Stimulated activated naive CD8-positive, alpha-beta T cell treated with anti-CD3 and anti-CD28 coated beads, Interleukin-15, amount 100 ng/mL, for 72 hours (primary cell): Measurements from ENCODE around the gene LDLRAD4.

ENCODE experiments used
- ATAC-seq: fragments of 150-1000 bp; cut with Tn5 transposase; 2 replicates; pipeline ENCODE4 v1.10.0; 2021; ENCODE audit warnings: mild to moderate bottlenecking, moderate library complexity
- DNase-seq, 2 donors: peaks; one replicate each; pipeline ENCODE4 v3.0.0; 2021 to 2022
- H3K27ac Mint-ChIP-seq, 2 donors: one replicate each; pipeline ENCODE4 v1.8.0; 2022; ENCODE audit warnings: mild to moderate bottlenecking in 2 of 2, mixed read lengths in 2 of 2, moderate library complexity in 2 of 2
- H3K27me3 Mint-ChIP-seq: one replicate; pipeline ENCODE4 v1.8.0; 2022; ENCODE audit warnings: mixed read lengths
- H3K4me1 Mint-ChIP-seq: one replicate; pipeline ENCODE4 v1.8.0; 2022; ENCODE audit warnings: mild to moderate bottlenecking, mixed read lengths
- H3K4me3 Mint-ChIP-seq, 2 donors: one replicate each; pipeline ENCODE4 v1.8.0; 2022; ENCODE audit warnings: mild to moderate bottlenecking in 2 of 2, mixed read lengths in 2 of 2, moderate library complexity in 1 of 2
- H3K9me3 Mint-ChIP-seq, 2 donors: one replicate each; pipeline ENCODE4 v1.8.0; 2022; ENCODE audit warnings: mixed read lengths in 2 of 2

The LDLRAD4 gene

GRCh38 chr18:13218368-13218991 is at the start of gene LDLRAD4:
TSS of gene LDLRAD4 (plus strand) at chr18:13218760.
- H3K4me3 Mint-ChIP-seq = peak within 1 kb of the TSS; percentile 87 to 89
- H3K27ac Mint-ChIP-seq = peak within 1 kb of the TSS in 1 of 2 donors; percentile 89
- H3K27me3 Mint-ChIP-seq = peaks cover 36% of the 10 kb centered on the region
- H3K4me1 Mint-ChIP-seq = peaks cover 55% of the 10 kb centered on the region
- DNase-seq (peak; percentile 52 to 63), ATAC-seq (peak; percentile 35)
- no peaks in the 10 kb centered on the region for H3K9me3 Mint-ChIP-seq

GRCh38 chr18:13173578-13174145 is 44.9 kb upstream of the LDLRAD4 start:
- ATAC-seq = no peak
- Mint-ChIP-seq H3K4me1 (peaks cover 29% of the 10 kb centered on the region), H3K4me3 (no peak overlapping the region), H3K27ac (no peak overlapping the region), H3K9me3 (peaks cover 7 to 8% of the 10 kb centered on the region in 2 donors), H3K27me3 (peaks cover 15% of the 10 kb centered on the region)
- no peak for DNase-seq

- ATAC-seq = no peak
- no peak for DNase-seq
- H3K9me3 Mint-ChIP-seq = peaks cover 7 to 8% of the 10 kb centered on the region in 2 donors
- no peak overlapping the region for H3K27ac Mint-ChIP-seq
- no peak overlapping the region for H3K4me3 Mint-ChIP-seq
- H3K27me3 Mint-ChIP-seq = peaks cover 11% of the 10 kb centered on the region
- peaks cover 45% of the 10 kb centered on the region for H3K4me1 Mint-ChIP-seq
Measured at GRCh38 chr18:13175266-13175665, 43.3 kb upstream of the LDLRAD4 start.

- ATAC-seq = peak; percentile 64
Measured at GRCh38 chr18:13175754-13176210, 42.8 kb upstream of the LDLRAD4 start.

GRCh38 chr18:13176847-13177246 is 41.7 kb upstream of the LDLRAD4 start:
- H3K4me1 Mint-ChIP-seq = peaks cover 53% of the 10 kb centered on the region
- no peak overlapping the region for H3K27ac Mint-ChIP-seq
- ATAC-seq (no peak), DNase-seq (no peak)
- no peak overlapping the region for H3K4me3 Mint-ChIP-seq
- H3K27me3 Mint-ChIP-seq = peaks cover 8% of the 10 kb centered on the region
- no peaks in the 10 kb centered on the region for H3K9me3 Mint-ChIP-seq

More at GRCh38 chr18:13175754-13176210, 42.8 kb upstream of the LDLRAD4 start:
- no peak for DNase-seq
- H3K27ac Mint-ChIP-seq = no peak overlapping the region
- H3K4me3 Mint-ChIP-seq = no peak overlapping the region
- peaks cover 50% of the 10 kb centered on the region for H3K4me1 Mint-ChIP-seq
- H3K27me3 Mint-ChIP-seq = peaks cover 6% of the 10 kb centered on the region
- H3K9me3 Mint-ChIP-seq = peaks cover 4 to 6% of the 10 kb centered on the region in 2 donors

- no peak overlapping the region for H3K27ac Mint-ChIP-seq
- ATAC-seq (no peak), DNase-seq (no peak)
- no peak overlapping the region for H3K4me3 Mint-ChIP-seq
- H3K4me1 Mint-ChIP-seq = peaks cover 53% of the 10 kb centered on the region
- H3K9me3 Mint-ChIP-seq = no peaks in the 10 kb centered on the region
- peaks cover 11% of the 10 kb centered on the region for H3K27me3 Mint-ChIP-seq
Measured at GRCh38 chr18:13178197-13178596, 40.4 kb upstream of the LDLRAD4 start.

- Mint-ChIP-seq H3K4me3 (no peak overlapping the region), H3K27ac (no peak overlapping the region), H3K9me3 (no peaks in the 10 kb centered on the region), H3K27me3 (peaks cover 11% of the 10 kb centered on the region), H3K4me1 (peaks cover 45% of the 10 kb centered on the region)
- DNase-seq (no peak), ATAC-seq (peak; percentile 74)
Measured at GRCh38 chr18:13178976-13179375, 39.6 kb upstream of the LDLRAD4 start.

GRCh38 chr18:13179566-13180113 is 38.9 kb upstream of the LDLRAD4 start:
- peaks cover 11% of the 10 kb centered on the region for H3K27me3 Mint-ChIP-seq
- DNase-seq (no peak), ATAC-seq (peak; percentile 81)
- H3K4me3 Mint-ChIP-seq = no peak overlapping the region
- H3K27ac Mint-ChIP-seq = peak overlapping the region in 1 of 2 donors; percentile 52
- H3K4me1 Mint-ChIP-seq = peaks cover 43% of the 10 kb centered on the region
- H3K9me3 Mint-ChIP-seq = no peaks in the 10 kb centered on the region

- no peak for ATAC-seq
- no peak for DNase-seq
- H3K27ac Mint-ChIP-seq = no peak overlapping the region
- H3K4me3 Mint-ChIP-seq = no peak overlapping the region
- H3K9me3 Mint-ChIP-seq = no peaks in the 10 kb centered on the region
- H3K27me3 Mint-ChIP-seq = peaks cover 11% of the 10 kb centered on the region
- H3K4me1 Mint-ChIP-seq = peaks cover 37% of the 10 kb centered on the region
Measured at GRCh38 chr18:13180614-13181375, 37.8 kb upstream of the LDLRAD4 start.

- DNase-seq = no peak
- ATAC-seq = no peak
- Mint-ChIP-seq H3K9me3 (no peaks in the 10 kb centered on the region), H3K27me3 (peaks cover 11% of the 10 kb centered on the region), H3K4me3 (no peak overlapping the region), H3K4me1 (peaks cover 29% of the 10 kb centered on the region), H3K27ac (no peak overlapping the region)
Measured at GRCh38 chr18:13181765-13182164, 36.8 kb upstream of the LDLRAD4 start.

GRCh38 chr18:13183359-13183758 is 35.2 kb upstream of the LDLRAD4 start:
- no peaks in the 10 kb centered on the region for H3K9me3 Mint-ChIP-seq
- peaks cover 25% of the 10 kb centered on the region for H3K4me1 Mint-ChIP-seq

GRCh38 chr18:13183790-13184189 is 34.8 kb upstream of the LDLRAD4 start:
- peak overlapping the region in 1 of 2 donors; percentile 38 for H3K27ac Mint-ChIP-seq
- H3K27me3 Mint-ChIP-seq = peaks cover 11% of the 10 kb centered on the region
- no peak for DNase-seq
- H3K4me1 Mint-ChIP-seq = peaks cover 23% of the 10 kb centered on the region
- H3K4me3 Mint-ChIP-seq = no peak overlapping the region
- H3K9me3 Mint-ChIP-seq = no peaks in the 10 kb centered on the region
- no peak for ATAC-seq

More at GRCh38 chr18:13183359-13183758, 35.2 kb upstream of the LDLRAD4 start:
- DNase-seq (no peak), ATAC-seq (no peak)
- Mint-ChIP-seq H3K4me3 (no peak overlapping the region), H3K27ac (no peak overlapping the region), H3K27me3 (peaks cover 11% of the 10 kb centered on the region)

- DNase-seq = no peak
- H3K4me3 Mint-ChIP-seq = no peak overlapping the region
- peaks cover 17% of the 10 kb centered on the region for H3K4me1 Mint-ChIP-seq
- no peaks in the 10 kb centered on the region for H3K9me3 Mint-ChIP-seq
- no peak for ATAC-seq
- H3K27me3 Mint-ChIP-seq = peaks cover 11% of the 10 kb centered on the region
- H3K27ac Mint-ChIP-seq = peak overlapping the region in 1 of 2 donors; percentile 38
Measured at GRCh38 chr18:13184396-13184795, 34.2 kb upstream of the LDLRAD4 start.

GRCh38 chr18:13185675-13186198 is 32.8 kb upstream of the LDLRAD4 start:
- DNase-seq = no peak
- Mint-ChIP-seq H3K27me3 (peaks cover 11% of the 10 kb centered on the region), H3K9me3 (no peaks in the 10 kb centered on the region), H3K4me3 (no peak overlapping the region), H3K4me1 (peaks cover 3% of the 10 kb centered on the region), H3K27ac (no peak overlapping the region)
- no peak for ATAC-seq

GRCh38 chr18:13186687-13187086 is 31.9 kb upstream of the LDLRAD4 start:
- ATAC-seq (no peak), DNase-seq (no peak)
- no peaks in the 10 kb centered on the region for H3K9me3 Mint-ChIP-seq
- H3K27ac Mint-ChIP-seq = no peak overlapping the region
- H3K4me3 Mint-ChIP-seq = no peak overlapping the region
- H3K27me3 Mint-ChIP-seq = peaks cover 4% of the 10 kb centered on the region
- no peaks in the 10 kb centered on the region for H3K4me1 Mint-ChIP-seq
